Activated T-cell treated with anti-CD3 and anti-CD28 coated beads, Interleukin-2, amount 50 U/mL, for 4 hours (primary cell): Measurements from ENCODE around the gene DDX10. TPM values are rescaled to one million over a fixed set of nuclear protein-coding genes. Genes with fewer than 3 reads are reported as not detected.

Source experiments
- ATAC-seq, 2 donors: fragments of 200-7000 bp; cut with Tn5 transposase; one replicate each; pipeline ENCODE4 v1.10.0; 2021
- DNase-seq: peaks from one replicate; pipeline ENCODE4 v3.0.0-alpha.2; 2020
- H3K27me3 Mint-ChIP-seq: one replicate; pipeline ENCODE4 v1.8.0; 2021; ENCODE audit warnings: low read depth, mixed read lengths
- H3K36me3 Mint-ChIP-seq: one replicate; pipeline ENCODE4 v1.8.0; 2022; ENCODE audit warnings: mixed read lengths; ENCODE audit not compliant: insufficient read depth
- H3K4me1 Mint-ChIP-seq: one replicate; pipeline ENCODE4 v1.8.0; 2021; ENCODE audit warnings: low read depth, mixed read lengths
- H3K4me3 Mint-ChIP-seq: one replicate; pipeline ENCODE4 v1.8.0; 2021; ENCODE audit warnings: mild to moderate bottlenecking, moderate library complexity, mixed read lengths
- H3K9me3 Mint-ChIP-seq: one replicate; pipeline ENCODE4 v1.8.0; 2021; ENCODE audit warnings: mixed read lengths
- total RNA-seq, 3 donors: library from RNA; stranded (reverse); gene quantifications; one replicate each; pipeline ENCODE4 v1.2.1, GENCODE V29; 2021

DDX10 gene
- total RNA-seq, 3 donors from 2014 or later = 85.7 to 94.2 (median 91.8) TPM

- no peak overlapping the region for H3K4me3 Mint-ChIP-seq
- no peaks in the 10 kb centered on the region for H3K4me1 Mint-ChIP-seq
- ATAC-seq = peak in 1 of 2 donors; percentile 38
- DNase-seq = no peak
- H3K27me3 Mint-ChIP-seq = no peaks in the 10 kb centered on the region
- H3K9me3 Mint-ChIP-seq = peaks cover 2% of the 10 kb centered on the region
- peaks cover 3% of the 10 kb centered on the region for H3K36me3 Mint-ChIP-seq
These were observed 293.7 kb downstream of the DDX10 start for GRCh38 chr11:108958368-108959104.

- ATAC-seq (no peak), DNase-seq (no peak)
- H3K4me1 Mint-ChIP-seq = no peaks in the 10 kb centered on the region
These were observed 294.4 kb downstream of the DDX10 start for GRCh38 chr11:108959105-108959761.

GRCh38 chr11:108959874-108960273, 295.0 kb downstream of the DDX10 start:
- H3K27me3 Mint-ChIP-seq = no peaks in the 10 kb centered on the region
- peaks cover 2% of the 10 kb centered on the region for H3K9me3 Mint-ChIP-seq
- no peaks in the 10 kb centered on the region for H3K36me3 Mint-ChIP-seq
- no peaks in the 10 kb centered on the region for H3K4me1 Mint-ChIP-seq
- H3K4me3 Mint-ChIP-seq = no peak overlapping the region
- DNase-seq = no peak
- no peak for ATAC-seq

More at GRCh38 chr11:108959105-108959761, 294.4 kb downstream of the DDX10 start:
- Mint-ChIP-seq H3K27me3 (no peaks in the 10 kb centered on the region), H3K9me3 (peaks cover 2% of the 10 kb centered on the region), H3K4me3 (no peak overlapping the region), H3K36me3 (peaks cover 3% of the 10 kb centered on the region)

- DNase-seq (no peak), ATAC-seq (no peak)
- H3K27me3 Mint-ChIP-seq = no peaks in the 10 kb centered on the region
- H3K9me3 Mint-ChIP-seq = peaks cover 2% of the 10 kb centered on the region
- H3K4me1 Mint-ChIP-seq = no peaks in the 10 kb centered on the region
- H3K4me3 Mint-ChIP-seq = no peak overlapping the region
- no peaks in the 10 kb centered on the region for H3K36me3 Mint-ChIP-seq
These were observed 295.6 kb downstream of the DDX10 start for GRCh38 chr11:108960501-108960900.

- no peak for DNase-seq
- Mint-ChIP-seq H3K36me3 (no peaks in the 10 kb centered on the region), H3K4me3 (no peak overlapping the region), H3K9me3 (peaks cover 2% of the 10 kb centered on the region), H3K27me3 (no peaks in the 10 kb centered on the region), H3K4me1 (no peaks in the 10 kb centered on the region)
- no peak for ATAC-seq
These were observed 296.2 kb downstream of the DDX10 start for GRCh38 chr11:108961095-108961494.

- no peak for ATAC-seq
- no peaks in the 10 kb centered on the region for H3K36me3 Mint-ChIP-seq
- no peak overlapping the region for H3K4me3 Mint-ChIP-seq
- DNase-seq = no peak
- no peaks in the 10 kb centered on the region for H3K27me3 Mint-ChIP-seq
- no peaks in the 10 kb centered on the region for H3K4me1 Mint-ChIP-seq
- H3K9me3 Mint-ChIP-seq = no peaks in the 10 kb centered on the region
These were observed 298.2 kb downstream of the DDX10 start for GRCh38 chr11:108963118-108963517.

GRCh38 chr11:108965306-108966001, 300.6 kb downstream of the DDX10 start:
- H3K4me1 Mint-ChIP-seq = no peaks in the 10 kb centered on the region
- no peaks in the 10 kb centered on the region for H3K36me3 Mint-ChIP-seq
- DNase-seq = no peak

GRCh38 chr11:108966206-108966605, 301.3 kb downstream of the DDX10 start:
- Mint-ChIP-seq H3K9me3 (no peaks in the 10 kb centered on the region), H3K4me3 (no peak overlapping the region), H3K36me3 (no peaks in the 10 kb centered on the region), H3K27me3 (no peaks in the 10 kb centered on the region), H3K4me1 (no peaks in the 10 kb centered on the region)
- DNase-seq (no peak), ATAC-seq (no peak)

More at GRCh38 chr11:108965306-108966001, 300.6 kb downstream of the DDX10 start:
- H3K27me3 Mint-ChIP-seq = no peaks in the 10 kb centered on the region
- ATAC-seq = no peak
- no peaks in the 10 kb centered on the region for H3K9me3 Mint-ChIP-seq
- no peak overlapping the region for H3K4me3 Mint-ChIP-seq

- no peak for ATAC-seq
- H3K36me3 Mint-ChIP-seq = no peaks in the 10 kb centered on the region
- DNase-seq = no peak
- no peaks in the 10 kb centered on the region for H3K9me3 Mint-ChIP-seq
- no peaks in the 10 kb centered on the region for H3K4me1 Mint-ChIP-seq
- H3K4me3 Mint-ChIP-seq = no peak overlapping the region
- no peaks in the 10 kb centered on the region for H3K27me3 Mint-ChIP-seq
These were observed 302.1 kb downstream of the DDX10 start for GRCh38 chr11:108966978-108967377.

GRCh38 chr11:108967571-108967970, 302.7 kb downstream of the DDX10 start:
- no peak for DNase-seq
- no peaks in the 10 kb centered on the region for H3K36me3 Mint-ChIP-seq
- no peaks in the 10 kb centered on the region for H3K27me3 Mint-ChIP-seq
- ATAC-seq = no peak
- H3K9me3 Mint-ChIP-seq = no peaks in the 10 kb centered on the region
- no peak overlapping the region for H3K4me3 Mint-ChIP-seq
- no peaks in the 10 kb centered on the region for H3K4me1 Mint-ChIP-seq

- Mint-ChIP-seq H3K27me3 (no peaks in the 10 kb centered on the region), H3K4me3 (no peak overlapping the region), H3K9me3 (no peaks in the 10 kb centered on the region), H3K4me1 (no peaks in the 10 kb centered on the region), H3K36me3 (no peaks in the 10 kb centered on the region)
- ATAC-seq (no peak), DNase-seq (no peak)
These were observed 305.5 kb downstream of the DDX10 start for GRCh38 chr11:108970221-108970991.

GRCh38 chr11:108973402-108974162, 308.7 kb downstream of the DDX10 start:
- Mint-ChIP-seq H3K4me3 (no peak overlapping the region), H3K36me3 (no peaks in the 10 kb centered on the region), H3K9me3 (no peaks in the 10 kb centered on the region), H3K4me1 (no peaks in the 10 kb centered on the region), H3K27me3 (peaks cover 2% of the 10 kb centered on the region)
- ATAC-seq = no peak
- no peak for DNase-seq

GRCh38 chr11:108975026-108975425, 310.2 kb downstream of the DDX10 start:
- H3K4me3 Mint-ChIP-seq = no peak overlapping the region
- ATAC-seq = no peak
- no peaks in the 10 kb centered on the region for H3K9me3 Mint-ChIP-seq

More at GRCh38 chr11:108975026-108975425, 310.2 kb downstream of the DDX10 start:
- Mint-ChIP-seq H3K4me1 (no peaks in the 10 kb centered on the region), H3K36me3 (no peaks in the 10 kb centered on the region), H3K27me3 (peaks cover 4% of the 10 kb centered on the region)
- DNase-seq = no peak
